H1 (cell line): ENCODE measurements around the gene USH2A. TPM values are rescaled to one million over a fixed set of nuclear protein-coding genes. Genes with fewer than 3 reads are reported as not detected.

Experiments
- GABPA ChIP-seq: IDR thresholded peaks from 2 replicates; pipeline ENCODE4 v1.6.1; 2011; ENCODE audit warnings: mild to moderate bottlenecking, low read length, moderate library complexity, borderline replicate concordance; ENCODE audit not compliant: insufficient read depth
- polyA plus RNA-seq, 7 experiments: library from polyadenylated mRNA; depleted of rRNA in 3 of 7; stranded (reverse) in 5 of 7; unstranded in 2 of 7; fragments of >200 nt in 5 of 7; fragments of 200-250 nt in 2 of 7; gene quantifications; 1 replicate in 5 of 7; 2 replicates in 1 of 7; 4 replicates in 1 of 7; pipeline versions ENCODE4 v1.2.1 to v1.2.3, GENCODE V29; 2011 to 2013; ENCODE audit warnings: missing spikeins in 2 of 7, mixed read lengths in 2 of 7
- total RNA-seq: library from RNA; stranded (reverse); fragmentation: NEBNext Ultra II Directional; extraction: Animal tissue kit (Norgen Biotek cat#: 25700); gene quantifications from 2 replicates; pipeline ENCODE4 v1.2.1, GENCODE V29; 2021
- TF ChIP-seq, protein P1 (sequence below): IDR thresholded peaks from 2 replicates; pipeline ENCODE4 v1.6.1; 2012; ENCODE audit warnings: inconsistent platforms

USH2A gene
- total and polyA plus RNA-seq, 2 of the 8 experiments (the other 6 are each of a cell fraction or from before 2014, with no cell fraction given) = 0.02 to 0.17 TPM

GRCh38 chr1:215797859-215798258 lies 625.4 kb downstream of the USH2A start (continued):
- no peak for TF ChIP-seq GABPA
- TF ChIP-seq, protein P1, sequence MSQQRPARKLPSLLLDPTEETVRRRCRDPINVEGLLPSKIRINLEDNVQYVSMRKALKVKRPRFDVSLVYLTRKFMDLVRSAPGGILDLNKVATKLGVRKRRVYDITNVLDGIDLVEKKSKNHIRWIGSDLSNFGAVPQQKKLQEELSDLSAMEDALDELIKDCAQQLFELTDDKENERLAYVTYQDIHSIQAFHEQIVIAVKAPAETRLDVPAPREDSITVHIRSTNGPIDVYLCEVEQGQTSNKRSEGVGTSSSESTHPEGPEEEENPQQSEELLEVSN = no peak
- TF ChIP-seq, all 59 proteins: peak for 0
